ENCODE data around the gene CRY2.

The CRY2 gene

DNA sequence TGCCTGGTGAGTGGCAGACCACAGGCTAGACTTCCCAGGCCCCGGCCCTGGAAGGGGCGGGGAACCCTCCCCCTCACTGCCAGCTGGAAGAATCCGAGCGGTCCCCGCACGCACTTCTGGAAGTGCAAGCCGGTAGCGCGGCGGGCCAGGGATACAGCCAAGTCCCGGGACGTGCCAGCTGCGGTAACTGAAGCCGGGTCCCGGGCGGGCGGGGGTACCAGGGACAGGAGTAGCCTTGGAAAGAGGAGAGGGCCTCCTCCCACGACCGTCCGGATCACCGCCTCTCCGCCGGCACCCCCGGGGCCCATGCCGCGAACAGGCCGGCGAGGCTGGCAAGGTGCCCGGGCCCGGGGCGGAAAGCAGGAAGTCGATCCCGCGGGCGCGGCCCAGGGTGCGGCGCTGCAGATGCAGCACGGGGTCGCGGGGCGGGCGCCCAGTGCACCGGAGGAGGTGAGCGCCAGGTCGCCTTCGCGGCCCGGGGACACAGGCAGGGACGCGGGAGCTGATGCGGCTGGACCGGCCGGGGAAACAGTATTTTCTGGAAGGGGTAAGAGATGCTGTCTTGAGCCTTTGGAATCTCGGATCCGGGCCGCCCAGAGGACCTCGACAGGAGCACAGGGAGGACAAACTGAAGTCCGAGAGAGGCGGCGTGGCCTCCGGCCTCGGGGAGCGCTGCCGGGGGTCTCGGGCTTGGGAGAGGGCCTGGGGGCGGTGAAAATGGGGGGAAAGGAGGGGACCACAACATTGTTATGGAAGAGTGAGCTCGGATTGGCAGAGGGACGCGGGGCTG is 43.1 kb upstream of the CRY2 start:
- DNase-seq (ENCODE audit: low read depth), result no peak
- H3K4me3 ChIP-seq (ENCODE audit: low read depth, low read length), result peak overlapping the region; percentile 84
- TF ChIP-seq CTCF (IDR thresholded peaks at IDR 0.05; ENCODE audit: control insufficient read depth, extremely low read depth, insufficient read depth), result no peak

DNA sequence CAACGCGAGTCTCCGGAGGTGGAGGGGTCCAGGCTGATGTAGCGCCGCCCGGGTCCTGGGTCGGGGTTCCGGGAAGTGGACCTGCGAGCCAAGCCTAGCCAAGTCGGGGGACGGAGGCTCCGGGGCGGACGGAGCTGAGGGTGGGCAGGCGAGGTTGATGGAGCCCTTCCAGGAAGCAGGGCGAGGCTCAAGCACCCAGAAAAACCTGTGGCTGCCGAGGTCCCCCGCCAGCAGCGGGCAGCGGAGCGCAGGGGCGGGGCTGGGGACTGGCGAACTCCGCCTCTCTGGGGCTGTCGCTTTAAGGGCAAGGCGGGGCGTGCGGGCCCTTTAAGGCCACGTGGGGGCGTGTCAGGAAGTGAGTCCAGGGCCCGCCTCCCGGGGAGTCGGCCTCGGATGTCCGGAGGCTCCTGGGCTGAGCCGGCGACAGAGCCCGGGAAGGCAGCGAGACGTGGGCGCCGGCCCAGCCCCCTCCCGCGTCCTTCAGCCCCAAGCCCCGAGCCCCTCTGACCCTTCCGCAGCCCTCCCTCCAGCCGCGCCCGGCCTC is 42.4 kb upstream of the CRY2 start, which contains the start of gene SLC35C1:
SLC35C1 (plus strand) TSS at position 389 of the 544 bp plus-strand sequence. CDS start 653 bp downstream, outside the sequence.
- 0 out of 2 replicates have a peak, but pooled peaks have one; percentile 19 for TF ChIP-seq CTCF (IDR thresholded peaks at IDR 0.05; ENCODE audit: control insufficient read depth, extremely low read depth, insufficient read depth)

GRCh38 chr11:45805305-45806071 is 41.8 kb upstream of the CRY2 start:
- H3K4me3 ChIP-seq (ENCODE audit: low read depth, low read length), result peak overlapping the region; percentile 84
- DNase-seq (ENCODE audit: low read depth), result no peak
- TF ChIP-seq CTCF (IDR thresholded peaks at IDR 0.05; ENCODE audit: control insufficient read depth, extremely low read depth, insufficient read depth), result no peak

More for the DNA sequence above, 42.4 kb upstream of the CRY2 start, which contains the start of gene SLC35C1:
- H3K4me3 ChIP-seq (ENCODE audit: low read depth, low read length), result peak within 1 kb of the TSS; percentile 84
- peak; percentile 71 for DNase-seq (ENCODE audit: low read depth)

- no peak for DNase-seq (ENCODE audit: low read depth)
- TF ChIP-seq CTCF (IDR thresholded peaks at IDR 0.05; ENCODE audit: control insufficient read depth, extremely low read depth, insufficient read depth), result no peak
- H3K4me3 ChIP-seq (ENCODE audit: low read depth, low read length), result peak overlapping the region; percentile 84
Measured at GRCh38 chr11:45806072-45806933, 41.0 kb upstream of the CRY2 start.

DNA sequence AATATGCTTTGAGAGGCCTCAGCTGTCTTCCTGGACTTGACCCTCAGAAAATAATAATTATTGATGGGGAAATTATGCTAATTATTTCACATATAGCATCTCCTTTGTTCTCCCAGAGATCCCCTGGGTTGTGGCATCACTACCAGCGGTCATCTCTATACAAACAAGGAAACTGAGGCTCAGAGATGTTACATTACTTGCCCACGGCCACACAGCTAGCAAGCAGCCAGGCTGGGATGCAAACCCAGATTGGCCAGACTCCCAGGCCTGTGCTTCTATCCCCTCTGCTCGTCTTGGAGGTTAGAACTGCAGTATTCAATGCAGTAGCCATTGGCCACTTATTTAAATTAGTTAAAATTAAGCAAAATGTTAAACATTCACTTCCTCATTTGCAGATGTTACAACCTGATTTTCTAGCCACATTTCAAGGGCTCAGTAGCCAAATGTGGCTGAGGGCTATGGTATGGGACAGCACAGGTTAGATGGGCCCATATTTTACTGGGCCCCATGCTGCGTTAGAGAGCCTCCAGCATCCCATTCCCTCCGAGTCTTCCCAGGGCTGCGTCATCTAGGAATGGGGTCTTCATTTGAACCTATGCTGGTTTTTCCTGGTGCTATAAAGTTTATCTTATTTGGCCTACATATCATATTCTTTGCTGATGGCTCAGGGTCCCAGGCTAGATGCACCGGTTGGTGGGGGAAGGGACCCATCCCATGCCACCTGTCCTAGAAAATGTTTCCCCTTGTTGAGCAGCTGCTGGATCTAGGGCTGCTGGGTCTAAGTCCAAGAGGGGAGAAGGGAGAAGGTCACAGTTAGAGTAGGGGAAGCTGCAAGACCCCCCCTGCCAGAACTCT is 40.1 kb upstream of the CRY2 start:
- DNase-seq (ENCODE audit: low read depth), result no peak
- no peak for TF ChIP-seq CTCF (IDR thresholded peaks at IDR 0.05; ENCODE audit: control insufficient read depth, extremely low read depth, insufficient read depth)
- no peak overlapping the region for H3K4me3 ChIP-seq (ENCODE audit: low read depth, low read length)
